Heart right ventricle (tissue), 16 donors: ENCODE data around the gene ADGRA3. TPM values are rescaled to one million over a fixed set of nuclear protein-coding genes. Genes with fewer than 3 reads are reported as not detected.

ENCODE experiments used
- ATAC-seq, 8 donors: fragments of 200-7000 bp; cut with Tn5 transposase; one replicate each; pipeline ENCODE4 v1.9.1; 2020; ENCODE audit warnings: mild to moderate bottlenecking in 8 of 8, moderate library complexity in 8 of 8, moderate number of reproducible peaks in 1 of 8
- DNase-seq, 2 donors: peaks; one replicate each; pipeline ENCODE4 v3.0.0-alpha.2; 2020
- H3K27ac ChIP-seq, 10 donors: fragments of 200-600 bp; sonication (generic) in 2 of 10; one replicate each; pipeline versions ENCODE4 v1.5.0 to v1.8.0; 2020 to 2022; ENCODE audit warnings: mild to moderate bottlenecking in 3 of 10
- H3K27me3 ChIP-seq, 7 donors: fragments of 200-600 bp; one replicate each; pipeline ENCODE4 v1.8.0; 2021 to 2022; ENCODE audit warnings: mild to moderate bottlenecking in 2 of 7
- H3K36me3 ChIP-seq, 9 donors: fragments of 200-600 bp; sonication (generic) in 1 of 9; one replicate each; pipeline versions ENCODE4 v1.5.0 to v1.8.0; 2020 to 2022; ENCODE audit warnings: mild to moderate bottlenecking in 2 of 9
- H3K4me1 ChIP-seq, 9 donors: fragments of 200-600 bp; sonication (generic) in 1 of 9; one replicate each; pipeline versions ENCODE4 v1.5.0 to v1.8.0; 2020 to 2022; ENCODE audit warnings: mild to moderate bottlenecking in 4 of 9
- H3K4me3 ChIP-seq, 10 donors: fragments of 200-600 bp; sonication (generic) in 2 of 10; one replicate each; pipeline versions ENCODE4 v1.5.0 to v1.8.0; 2020 to 2022; ENCODE audit warnings: mild to moderate bottlenecking in 7 of 10, moderate library complexity in 2 of 10
- H3K9me3 ChIP-seq, 11 donors: fragments of 200-600 bp in 10 of 11; sonication (generic) in 2 of 11; one replicate each; pipeline versions ENCODE4 v1.5.0 to v1.8.0; 2013 to 2022; ENCODE audit warnings: mild to moderate bottlenecking in 2 of 11, control low read depth in 1 of 11, moderate library complexity in 1 of 11
- WGBS, 2 donors: extraction: QIAGEN DNeasy Blood & Tissue Kit; methylation state at CpG; one replicate each; pipeline ENCODE4 v1.1.7; 2013; ENCODE audit warnings: inconsistent platforms in 1 of 2; 5-methylcytosine and 5-hydroxymethylcytosine counted together
- intact Hi-C, 10 donors: fragments of 100-400 bp; cut with DNase I; formaldehyde crosslinking; loops; one replicate each; pipeline versions ENCODE4 v1.11.1 to v1.14.2; 2022
- polyA plus RNA-seq, 2 donors: library from polyadenylated mRNA; stranded (reverse); fragments of 200-250 nt; gene quantifications; one replicate each; pipeline ENCODE4 v1.2.3, GENCODE V29; 2013
- total RNA-seq, 10 donors: library from RNA; stranded (reverse); fragmentation: NEBNext Ultra II Directional in 3 of 10; extraction: Animal tissue kit (Norgen Biotek cat#: 25700) in 3 of 10; gene quantifications; one replicate each; pipeline versions ENCODE4 v1.2.1 to v1.2.4, GENCODE V29; 2021 to 2023
- TF ChIP-seq, protein P1 (sequence below), 9 donors: fragments of 200-600 bp; sonication (generic) in 2 of 9; IDR thresholded peaks; one replicate each; pipeline versions ENCODE4 v1.5.0 to v1.8.0; 2021 to 2022; ENCODE audit warnings: antibody characterized with exemption in 9 of 9, mild to moderate bottlenecking in 5 of 9, moderate library complexity in 1 of 9
- donor health status: Arrhythmogenic right ventricular cardiomyopathy.
- donor health status: ischemic (EF 13 %, LVEDD 7.1; RV severe dilation, severe dysfunction).
- donor health status: healthy with polysubstance abuse.
- donor health status: DM: no; HTN: yes; CAD: no.
- donor health status: DM: no; HTN: no; CAD: no.
- donor health status: ischemic (EF 25% LVEDD 6.9; RV normal size, moderate dysfunction).
- donor health status: ischemic (EF 25% LVEDD 5.7; RV mildly dilated, moderate dysfunction).
- donor health status: healthy.
- donor health status: DM: yes; HTN: yes; CAD: no.
- donor health status: Ischemic cardiomyopathy.
- donor health status: ischemic (EF 35%, LVEDD 5.7; RV mildly dilated, moderate dysfunction).
- donor health status: nonischemic (EF 11% LVEDD 7.7; RV severe dilation, severe dysfunction).
- donor health status: DM: yes; HTN: yes; CAD: no.
- donor health status: PGD.
- donor health status: ischemic (EF 29% LVEDD 5.4; RV normal size, mild dysfunction).
- donor health status: nonischemic (EF 23%, LVEDD 6.1; RV moderate dilation, normal function).

Gene ADGRA3
- total and polyA plus RNA-seq, 12 donors: 4.9 to 29.5 (median 20.8) TPM

DNA sequence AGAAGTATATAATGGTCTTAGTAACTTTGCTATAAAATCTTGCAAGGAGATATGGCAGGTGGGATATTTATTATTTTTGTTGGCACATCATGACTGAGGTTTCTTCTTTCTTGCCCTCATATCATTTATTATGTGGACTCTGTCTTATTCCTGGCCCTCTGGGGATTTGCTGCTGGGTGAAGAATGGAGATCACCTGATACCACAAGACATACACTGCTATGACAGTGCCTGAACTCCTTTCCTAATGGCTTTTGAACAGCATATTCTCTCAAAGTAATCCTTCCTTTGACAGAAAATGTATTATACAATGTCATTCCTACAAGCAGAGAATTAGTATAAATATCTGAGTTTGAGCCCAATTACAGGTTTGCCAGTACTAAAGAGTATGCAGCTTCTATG lies 22.0 kb upstream of the ADGRA3 start:
- no peak overlapping the region for H3K4me3 ChIP-seq

GRCh38 chr4:22534374-22534773 lies 18.5 kb upstream of the ADGRA3 start:
- Histone ChIP-seq H3K27ac (no peak overlapping the region), H3K27me3 (no peaks in the 10 kb centered on the region), H3K4me3 (no peak overlapping the region), H3K4me1 (no peaks in the 10 kb centered on the region), H3K36me3 (no peaks in the 10 kb centered on the region), H3K9me3 (peaks cover 0 to 44% (median 14%) of the 10 kb centered on the region in 11 donors)
- DNase-seq (no peak), ATAC-seq (no peak)
- TF ChIP-seq, protein P1, sequence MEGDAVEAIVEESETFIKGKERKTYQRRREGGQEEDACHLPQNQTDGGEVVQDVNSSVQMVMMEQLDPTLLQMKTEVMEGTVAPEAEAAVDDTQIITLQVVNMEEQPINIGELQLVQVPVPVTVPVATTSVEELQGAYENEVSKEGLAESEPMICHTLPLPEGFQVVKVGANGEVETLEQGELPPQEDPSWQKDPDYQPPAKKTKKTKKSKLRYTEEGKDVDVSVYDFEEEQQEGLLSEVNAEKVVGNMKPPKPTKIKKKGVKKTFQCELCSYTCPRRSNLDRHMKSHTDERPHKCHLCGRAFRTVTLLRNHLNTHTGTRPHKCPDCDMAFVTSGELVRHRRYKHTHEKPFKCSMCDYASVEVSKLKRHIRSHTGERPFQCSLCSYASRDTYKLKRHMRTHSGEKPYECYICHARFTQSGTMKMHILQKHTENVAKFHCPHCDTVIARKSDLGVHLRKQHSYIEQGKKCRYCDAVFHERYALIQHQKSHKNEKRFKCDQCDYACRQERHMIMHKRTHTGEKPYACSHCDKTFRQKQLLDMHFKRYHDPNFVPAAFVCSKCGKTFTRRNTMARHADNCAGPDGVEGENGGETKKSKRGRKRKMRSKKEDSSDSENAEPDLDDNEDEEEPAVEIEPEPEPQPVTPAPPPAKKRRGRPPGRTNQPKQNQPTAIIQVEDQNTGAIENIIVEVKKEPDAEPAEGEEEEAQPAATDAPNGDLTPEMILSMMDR (IDR thresholded peaks at IDR 0.05): no peak
- WGBS, 2 donors: 79 to 80% methylated on average over 1 of the region's 1 CpG
- intact Hi-C loops: no loop called here

More for the DNA sequence above, 22.0 kb upstream of the ADGRA3 start:
- ATAC-seq: no peak
- no peaks in the 10 kb centered on the region for H3K36me3 ChIP-seq
- no peak overlapping the region for H3K27ac ChIP-seq
- DNase-seq: no peak
- H3K27me3 ChIP-seq: no peaks in the 10 kb centered on the region
- no peaks in the 10 kb centered on the region for H3K4me1 ChIP-seq
- peaks cover 0 to 30% (median 14%) of the 10 kb centered on the region in 11 donors for H3K9me3 ChIP-seq
- TF ChIP-seq, protein P1 (IDR thresholded peaks at IDR 0.05): no peak
- intact Hi-C loops: no loop called here

DNA sequence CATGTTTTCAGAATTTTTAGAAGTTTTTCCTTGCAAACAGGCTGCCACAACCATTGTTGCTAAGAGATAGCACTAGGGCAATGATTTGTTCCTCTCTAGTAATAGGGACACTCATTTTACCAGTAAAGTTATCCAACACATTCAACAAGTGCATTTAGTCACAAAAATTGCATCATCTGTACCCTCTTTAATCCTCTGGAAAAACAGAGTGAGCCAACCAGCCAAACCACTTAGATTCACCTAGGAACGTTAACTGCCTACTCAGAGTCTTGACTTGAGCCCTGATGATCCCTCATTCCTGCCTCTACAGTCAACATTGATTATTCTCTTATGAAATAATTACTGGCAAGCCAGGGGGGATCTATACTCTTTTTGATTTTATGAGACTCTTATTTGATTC lies 17.0 kb upstream of the ADGRA3 start:
- TF ChIP-seq, protein P1 (IDR thresholded peaks at IDR 0.05): no peak
- no peaks in the 10 kb centered on the region for H3K27me3 ChIP-seq
- no peak overlapping the region for H3K27ac ChIP-seq
- no peak for ATAC-seq
- WGBS, 2 donors: 84 to 90% methylated on average over 1 of the region's 1 CpG
- no peaks in the 10 kb centered on the region for H3K4me1 ChIP-seq
- no peaks in the 10 kb centered on the region for H3K36me3 ChIP-seq
- DNase-seq: no peak
- intact Hi-C loops: no loop called here
- peaks cover 0 to 44% (median 14%) of the 10 kb centered on the region in 11 donors for H3K9me3 ChIP-seq
- no peak overlapping the region for H3K4me3 ChIP-seq

DNA sequence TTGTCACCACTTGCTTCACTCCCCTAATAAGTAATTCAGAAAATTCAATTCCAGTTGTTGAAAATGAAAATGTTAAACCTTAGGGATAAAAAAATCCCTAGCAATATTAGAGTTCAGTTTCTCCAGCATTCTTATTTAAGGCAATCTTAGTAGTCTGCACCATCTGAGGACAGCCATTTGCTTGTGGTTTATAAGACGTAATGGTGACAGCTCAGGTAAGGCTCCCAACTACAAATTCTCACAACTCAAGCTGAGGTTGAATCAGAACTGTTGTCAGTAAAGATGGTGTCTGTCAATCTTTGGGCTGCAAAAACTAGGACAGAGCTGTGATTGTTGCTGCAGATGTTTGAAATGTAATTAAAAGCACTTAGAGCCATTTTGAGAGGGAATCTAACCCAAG lies 16.3 kb upstream of the ADGRA3 start:
- ATAC-seq (peak in 6 of 8 donors; percentile 47 to 81 (median 72)), DNase-seq (peak in 1 of 2 donors; percentile 9)
- 47 to 50% methylated on average over 1 of the region's 1 CpG for WGBS, 2 donors
- Histone ChIP-seq H3K4me1 (no peaks in the 10 kb centered on the region), H3K27ac (peak overlapping the region in 1 of 10 donors; percentile 35), H3K4me3 (no peak overlapping the region), H3K9me3 (peaks cover 0 to 44% (median 14%) of the 10 kb centered on the region in 11 donors), H3K27me3 (no peaks in the 10 kb centered on the region), H3K36me3 (no peaks in the 10 kb centered on the region)
- intact Hi-C loops: no loop called here
- TF ChIP-seq, protein P1 (IDR thresholded peaks at IDR 0.05): no peak
